A673 (cell line): ENCODE data around the gene ZC3H12D. TPM values are rescaled to one million over a fixed set of nuclear protein-coding genes. Genes with fewer than 3 reads are reported as not detected.
"Not testable (repeated sequence)": the region's sequence is repeated elsewhere in the genome, so short reads cannot be mapped to it uniquely, and the experiment has no call there.

Source experiments
- BruUV-seq: library from RNA; stranded (reverse); fragments of 400-500 nt; replicated peaks from 2 replicates; lab custom pipeline; 2021; lab: Mats Ljungman, UMichigan
- CTCF ChIA-PET: fragments of 300-600 bp; sonication (Branson Sonifier 250); formaldehyde crosslinking; loops from one replicate; lab custom pipeline; 2022; ENCODE audit warnings: antibody characterized with exemption; lab: Charles Lee
- POLR2A ChIA-PET: fragments of 300-600 bp; sonication (Branson Sonifier 250); formaldehyde crosslinking; loops from one replicate; lab custom pipeline; 2022; ENCODE audit warnings: antibody characterized with exemption; ENCODE audit not compliant: low non-redundant PET; lab: Charles Lee
- DNase-seq: peaks from one replicate; pipeline ENCODE4 v3.0.0-alpha.2; 2015; ENCODE audit warnings: low spot score
- H3K27ac ChIP-seq: fragments of 200-600 bp; sonication (generic); 2 replicates; pipeline ENCODE4 v1.5.1; 2016; ENCODE audit warnings: mixed run types, low read depth, mild to moderate bottlenecking, mixed read lengths, antibody characterized with exemption, low read length; ENCODE audit not compliant: poor library complexity, severe bottlenecking
- H3K27me3 ChIP-seq: fragments of 200-600 bp; sonication (generic); replicated peaks from 2 replicates; pipeline ENCODE4 v1.6.1; 2017; ENCODE audit warnings: mixed run types, low read depth, mild to moderate bottlenecking, mixed read lengths, antibody characterized with exemption, low read length; ENCODE audit not compliant: insufficient read depth, poor library complexity
- H3K36me3 ChIP-seq: fragments of 200-600 bp; sonication (generic); 2 replicates; pipeline ENCODE4 v1.6.1; 2016; ENCODE audit warnings: mixed run types, mild to moderate bottlenecking, mixed read lengths, antibody characterized with exemption, low read length; ENCODE audit not compliant: insufficient read depth, poor library complexity, severe bottlenecking
- H3K4me1 ChIP-seq: fragments of 200-600 bp; sonication (generic); 2 replicates; pipeline ENCODE4 v1.6.1; 2017; ENCODE audit warnings: mixed run types, mild to moderate bottlenecking, mixed read lengths, antibody characterized with exemption, low read length; ENCODE audit not compliant: insufficient read depth, poor library complexity, severe bottlenecking
- H3K4me3 ChIP-seq: fragments of 200-600 bp; sonication (generic); 2 replicates; pipeline ENCODE4 v1.5.1; 2016; ENCODE audit warnings: low read depth, mixed run types, mild to moderate bottlenecking, mixed read lengths, low read length; ENCODE audit not compliant: poor library complexity, severe bottlenecking
- H3K9me3 ChIP-seq: fragments of 200-600 bp; sonication (generic); 2 replicates; pipeline ENCODE4 v1.6.1; 2016; ENCODE audit warnings: mixed run types, low read depth, mild to moderate bottlenecking, mixed read lengths, antibody characterized with exemption, low read length; ENCODE audit not compliant: poor library complexity, severe bottlenecking
- EZH2 ChIP-seq: fragments of 200-600 bp; sonication (generic); IDR thresholded peaks from 2 replicates; pipeline ENCODE4 v1.6.1; 2017; ENCODE audit warnings: borderline replicate concordance, low read depth, mild to moderate bottlenecking, mixed read lengths, antibody characterized with exemption, low read length; ENCODE audit not compliant: poor library complexity, severe bottlenecking
- intact Hi-C: fragments of 100-400 bp; cut with micrococcal nuclease; formaldehyde crosslinking; loops from one replicate; pipeline ENCODE4 v1.10.0; 2022; ENCODE audit not compliant: unreplicated experiment
- total RNA-seq: library from RNA; stranded (reverse); gene quantifications from 2 replicates; pipeline ENCODE4 v1.2.3, GENCODE V29; 2021
- TF ChIP-seq, protein P1 (sequence below): fragments of 300-800, 200-600 bp; sonication (generic); conservative IDR thresholded peaks from 2 replicates; pipeline ENCODE4 v1.5.1; 2017; ENCODE audit warnings: low read depth, mild to moderate bottlenecking, antibody characterized with exemption, low read length, moderate library complexity, mixed read lengths

ZC3H12D gene
- total RNA-seq, 1 experiment from 2014 or later = 0.30 TPM

DNA sequence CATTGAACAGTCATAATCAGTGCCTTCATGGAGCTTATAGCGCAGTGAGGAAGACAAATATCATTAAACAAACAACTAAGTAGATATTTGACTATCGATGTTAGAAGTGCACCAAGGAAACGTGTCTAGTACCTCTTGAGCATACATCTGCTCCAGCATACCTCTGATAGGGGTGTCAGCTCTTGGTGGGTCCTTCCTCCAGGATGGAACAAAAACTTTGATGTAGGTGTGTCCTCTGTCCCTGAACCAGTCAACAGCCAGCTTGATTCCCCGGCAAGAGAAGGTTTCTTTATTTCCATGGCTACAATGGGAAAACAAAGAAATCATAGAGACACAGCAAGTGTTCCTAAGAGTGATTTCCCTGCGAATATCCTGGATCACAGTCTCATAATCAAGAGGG is 23.1 kb downstream of the ZC3H12D start:
- BruUV-seq = no TSS peak
- ChIA-PET CTCF (interaction anchor here (0.6 kb wide), 1 partner anchor 339 kb away, joined by 3 read pairs; no protein-coding TSS in a partner anchor), POLR2A (no interaction called here)
- Histone ChIP-seq H3K4me3 (no peak overlapping the region), H3K4me1 (no peaks in the 10 kb centered on the region), H3K27ac (no peak overlapping the region), H3K9me3 (no peaks in the 10 kb centered on the region), H3K27me3 (no peaks in the 10 kb centered on the region), H3K36me3 (no peaks in the 10 kb centered on the region)
- intact Hi-C loops = no loop called here
- DNase-seq = no peak
- TF ChIP-seq, protein P1, sequence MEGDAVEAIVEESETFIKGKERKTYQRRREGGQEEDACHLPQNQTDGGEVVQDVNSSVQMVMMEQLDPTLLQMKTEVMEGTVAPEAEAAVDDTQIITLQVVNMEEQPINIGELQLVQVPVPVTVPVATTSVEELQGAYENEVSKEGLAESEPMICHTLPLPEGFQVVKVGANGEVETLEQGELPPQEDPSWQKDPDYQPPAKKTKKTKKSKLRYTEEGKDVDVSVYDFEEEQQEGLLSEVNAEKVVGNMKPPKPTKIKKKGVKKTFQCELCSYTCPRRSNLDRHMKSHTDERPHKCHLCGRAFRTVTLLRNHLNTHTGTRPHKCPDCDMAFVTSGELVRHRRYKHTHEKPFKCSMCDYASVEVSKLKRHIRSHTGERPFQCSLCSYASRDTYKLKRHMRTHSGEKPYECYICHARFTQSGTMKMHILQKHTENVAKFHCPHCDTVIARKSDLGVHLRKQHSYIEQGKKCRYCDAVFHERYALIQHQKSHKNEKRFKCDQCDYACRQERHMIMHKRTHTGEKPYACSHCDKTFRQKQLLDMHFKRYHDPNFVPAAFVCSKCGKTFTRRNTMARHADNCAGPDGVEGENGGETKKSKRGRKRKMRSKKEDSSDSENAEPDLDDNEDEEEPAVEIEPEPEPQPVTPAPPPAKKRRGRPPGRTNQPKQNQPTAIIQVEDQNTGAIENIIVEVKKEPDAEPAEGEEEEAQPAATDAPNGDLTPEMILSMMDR = no peak
- TF ChIP-seq EZH2 = no peak

DNA sequence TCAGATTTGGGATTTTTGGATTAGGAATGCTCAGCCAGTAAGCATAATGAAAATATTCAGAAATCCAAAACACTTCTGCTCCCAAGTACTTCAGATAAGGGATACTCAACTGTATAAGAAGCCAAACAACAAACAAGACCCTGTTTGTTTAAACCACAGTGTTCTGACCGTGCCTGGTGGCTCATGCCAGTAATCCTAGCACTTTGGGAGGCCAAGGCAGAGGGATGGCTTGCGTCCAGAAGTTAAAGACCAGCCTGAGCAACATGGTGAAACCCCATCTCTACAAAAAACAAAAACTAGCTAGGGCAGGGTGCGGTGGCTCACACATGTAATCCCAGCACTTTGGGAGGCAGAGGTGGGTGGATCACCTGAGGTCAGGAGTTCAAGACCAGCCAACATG is 24.6 kb downstream of the ZC3H12D start:
- POLR2A ChIA-PET, H3K4me3 ChIP-seq, H3K27ac ChIP-seq, BruUV-seq, intact Hi-C loops, CTCF ChIA-PET, DNase-seq, H3K36me3 ChIP-seq, H3K27me3 ChIP-seq, H3K9me3 ChIP-seq, H3K4me1 ChIP-seq: not testable (repeated sequence)

DNA sequence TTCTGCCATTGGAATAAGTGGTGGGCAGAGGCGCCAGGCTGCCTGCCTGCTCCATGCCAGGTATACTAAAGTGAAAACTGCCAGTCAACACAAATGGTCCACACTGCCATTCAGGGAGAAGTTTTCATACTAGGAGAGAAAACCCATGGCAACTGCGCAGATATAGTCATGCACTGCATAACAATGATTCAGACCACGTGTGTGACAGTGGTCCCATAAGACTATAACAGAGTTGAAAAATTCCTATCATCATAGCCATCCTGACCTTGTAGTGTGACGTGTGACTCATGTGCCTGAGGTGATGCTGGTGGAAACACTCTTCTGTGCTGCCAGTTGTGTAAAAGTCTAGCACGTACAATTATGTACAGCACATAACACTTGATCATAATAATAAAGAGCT is 25.1 kb downstream of the ZC3H12D start:
- ChIA-PET CTCF (no interaction called here), POLR2A (no interaction called here)
- no peak for DNase-seq
- Histone ChIP-seq H3K9me3 (no peaks in the 10 kb centered on the region), H3K36me3 (no peaks in the 10 kb centered on the region), H3K4me3 (no peak overlapping the region), H3K27ac (no peak overlapping the region), H3K27me3 (no peaks in the 10 kb centered on the region), H3K4me1 (peaks cover under 1% of the 10 kb centered on the region)
- intact Hi-C loops = no loop called here
- TF ChIP-seq, protein P1 = no peak
- no peak for TF ChIP-seq EZH2
- no TSS peak for BruUV-seq

DNA sequence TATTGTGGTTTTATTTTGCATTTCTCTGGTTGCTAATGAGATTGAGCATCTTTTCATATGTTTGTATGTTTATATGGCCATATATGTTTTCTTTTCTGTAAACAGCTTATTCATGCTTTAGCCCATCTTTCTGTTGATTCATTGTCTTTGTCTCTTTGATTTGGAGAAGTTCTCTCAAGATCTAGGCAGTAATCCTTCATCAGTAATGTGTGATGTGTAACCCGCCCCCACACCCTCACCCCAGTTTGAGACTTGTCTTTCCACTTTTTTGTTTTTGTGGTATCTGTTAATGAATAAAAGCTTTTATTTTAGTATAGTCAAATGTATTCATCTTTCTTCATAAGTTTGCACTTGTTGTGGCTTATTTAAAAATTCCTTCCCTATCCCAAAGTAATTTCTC is 26.0 kb downstream of the ZC3H12D start:
- H3K27ac ChIP-seq = no peak overlapping the region
- no peaks in the 10 kb centered on the region for H3K9me3 ChIP-seq
- DNase-seq = no peak
- TF ChIP-seq, protein P1 = no peak
- TF ChIP-seq EZH2 = no peak
- ChIA-PET POLR2A (no interaction called here), CTCF (no interaction called here)
- H3K36me3 ChIP-seq = no peaks in the 10 kb centered on the region
- H3K27me3 ChIP-seq = no peaks in the 10 kb centered on the region
- no TSS peak for BruUV-seq
- H3K4me1 ChIP-seq = peaks cover 7% of the 10 kb centered on the region
- H3K4me3 ChIP-seq = no peak overlapping the region
- intact Hi-C loops = no loop called here
